ENCODE results near the gene MIEF1.
A peak's percentile ranks its signal among the peaks of the same experiment; 100 is the strongest.

Gene MIEF1

GRCh38 chr22:39466228-39467006, 35.7 kb upstream of the MIEF1 start:
- H2AFZ ChIP-seq (ENCODE audit: low read length): no peak overlapping the region
- H3K9me3 ChIP-seq (ENCODE audit: low read length): no peaks in the 10 kb centered on the region
- no peaks in the 10 kb centered on the region for H3K9me2 ChIP-seq (ENCODE audit: low read depth, low read length)
- peaks cover 9% of the 10 kb centered on the region; the same call in 1 of the 2 replicates for H3K79me2 ChIP-seq (ENCODE audit: insufficient read depth, low read length)
- H3K27ac ChIP-seq (ENCODE audit: low read depth, low read length, poor library complexity, severe bottlenecking): peak overlapping the region; percentile 98
- TF ChIP-seq, protein P1, sequence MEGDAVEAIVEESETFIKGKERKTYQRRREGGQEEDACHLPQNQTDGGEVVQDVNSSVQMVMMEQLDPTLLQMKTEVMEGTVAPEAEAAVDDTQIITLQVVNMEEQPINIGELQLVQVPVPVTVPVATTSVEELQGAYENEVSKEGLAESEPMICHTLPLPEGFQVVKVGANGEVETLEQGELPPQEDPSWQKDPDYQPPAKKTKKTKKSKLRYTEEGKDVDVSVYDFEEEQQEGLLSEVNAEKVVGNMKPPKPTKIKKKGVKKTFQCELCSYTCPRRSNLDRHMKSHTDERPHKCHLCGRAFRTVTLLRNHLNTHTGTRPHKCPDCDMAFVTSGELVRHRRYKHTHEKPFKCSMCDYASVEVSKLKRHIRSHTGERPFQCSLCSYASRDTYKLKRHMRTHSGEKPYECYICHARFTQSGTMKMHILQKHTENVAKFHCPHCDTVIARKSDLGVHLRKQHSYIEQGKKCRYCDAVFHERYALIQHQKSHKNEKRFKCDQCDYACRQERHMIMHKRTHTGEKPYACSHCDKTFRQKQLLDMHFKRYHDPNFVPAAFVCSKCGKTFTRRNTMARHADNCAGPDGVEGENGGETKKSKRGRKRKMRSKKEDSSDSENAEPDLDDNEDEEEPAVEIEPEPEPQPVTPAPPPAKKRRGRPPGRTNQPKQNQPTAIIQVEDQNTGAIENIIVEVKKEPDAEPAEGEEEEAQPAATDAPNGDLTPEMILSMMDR (IDR thresholded peaks at IDR 0.05; ENCODE audit: low read length): no peak
- no peak for TF ChIP-seq EZH2 (IDR thresholded peaks at IDR 0.05; ENCODE audit: borderline replicate concordance, low read length)
- H4K20me1 ChIP-seq (ENCODE audit: insufficient read depth, low read length): no peaks in the 10 kb centered on the region
- peak overlapping the region; percentile 37 for H3K4me3 ChIP-seq (ENCODE audit: low read depth, low read length, poor library complexity, severe bottlenecking)
- H3K9ac ChIP-seq (ENCODE audit: low read length): peak overlapping the region; percentile 59
- H3K36me3 ChIP-seq (ENCODE audit: insufficient read depth, low read length): peaks cover 31% of the 10 kb centered on the region; the same call in 1 of the 2 replicates
- H3K4me2 ChIP-seq (ENCODE audit: low read length): peak overlapping the region; percentile 52
- no peaks in the 10 kb centered on the region for H3K27me3 ChIP-seq (ENCODE audit: insufficient read depth, low read length)
- peaks cover 3% of the 10 kb centered on the region; the same call in 1 of the 2 replicates for H3F3A ChIP-seq (ENCODE audit: insufficient read depth, low read length)
- peaks cover 100% of the 10 kb centered on the region for H3K4me1 ChIP-seq (ENCODE audit: insufficient read depth, low read length, severe bottlenecking)

GRCh38 chr22:39467390-39467895, 34.6 kb upstream of the MIEF1 start:
- Histone ChIP-seq H3K27ac (ENCODE audit: low read depth, low read length, poor library complexity, severe bottlenecking) (peak overlapping the region; percentile 98), H2AFZ (ENCODE audit: low read length) (no peak overlapping the region), H3K27me3 (ENCODE audit: insufficient read depth, low read length) (no peaks in the 10 kb centered on the region), H3K4me1 (ENCODE audit: insufficient read depth, low read length, severe bottlenecking) (peaks cover 100% of the 10 kb centered on the region), H3K4me2 (ENCODE audit: low read length) (peak overlapping the region; percentile 52), H3K4me3 (ENCODE audit: low read depth, low read length, poor library complexity, severe bottlenecking) (peak overlapping the region; percentile 37), H3K9ac (ENCODE audit: low read length) (peak overlapping the region; percentile 59; the same call in 1 of the 2 replicates), H3K36me3 (ENCODE audit: insufficient read depth, low read length) (peaks cover 22% of the 10 kb centered on the region; the same call in 1 of the 2 replicates), H3K9me3 (ENCODE audit: low read length) (no peaks in the 10 kb centered on the region), H3F3A (ENCODE audit: insufficient read depth, low read length) (no peaks in the 10 kb centered on the region), H3K9me2 (ENCODE audit: low read depth, low read length) (no peaks in the 10 kb centered on the region), H3K79me2 (ENCODE audit: insufficient read depth, low read length) (peaks cover 7% of the 10 kb centered on the region; the same call in 1 of the 2 replicates), H4K20me1 (ENCODE audit: insufficient read depth, low read length) (no peaks in the 10 kb centered on the region)
- no peak for TF ChIP-seq EZH2 (IDR thresholded peaks at IDR 0.05; ENCODE audit: borderline replicate concordance, low read length)
- TF ChIP-seq, protein P1 (IDR thresholded peaks at IDR 0.05; ENCODE audit: low read length): no peak

DNA sequence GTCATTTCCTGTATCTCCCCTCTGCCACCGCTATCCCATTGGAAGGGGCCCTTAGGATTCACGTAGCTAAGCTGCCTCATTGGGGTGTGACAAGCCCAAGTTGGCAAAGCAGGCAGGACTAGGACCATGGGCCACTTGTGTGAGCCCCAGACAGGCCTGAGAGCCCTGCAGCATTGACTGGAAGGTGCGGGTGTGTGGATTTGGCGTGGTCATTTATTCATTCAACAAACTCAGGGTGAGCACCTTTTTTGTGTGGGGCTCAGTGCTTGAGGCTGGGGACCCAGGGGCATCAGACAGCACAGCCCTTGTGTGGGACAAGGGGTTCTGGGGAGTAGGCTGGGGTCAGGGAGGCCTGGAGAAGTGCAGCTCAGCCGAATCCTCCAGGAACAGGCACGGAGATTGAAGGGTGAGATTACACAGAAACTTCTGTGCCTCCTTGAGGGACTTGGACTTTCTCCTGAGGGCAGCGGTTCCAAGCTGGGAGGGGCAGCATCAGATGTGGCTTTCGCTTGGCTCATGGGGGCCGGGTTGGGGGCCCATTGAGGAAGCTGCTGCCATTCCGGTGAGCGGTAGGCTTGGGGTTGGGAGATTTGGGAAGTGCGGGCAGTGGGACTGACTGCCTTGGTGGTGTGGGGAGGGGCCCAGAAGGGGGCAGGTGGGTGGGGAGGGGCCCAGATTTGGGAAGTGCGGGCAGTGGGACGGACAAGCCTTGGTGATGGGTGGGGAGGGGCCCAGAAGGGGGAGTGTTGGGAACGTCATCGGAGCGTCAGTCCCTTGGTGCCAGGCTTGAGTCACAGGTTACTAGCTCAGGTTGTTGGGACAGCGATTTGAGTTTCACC, 33.4 kb upstream of the MIEF1 start:
- H3K9me2 ChIP-seq (ENCODE audit: low read depth, low read length): no peaks in the 10 kb centered on the region
- peaks cover 21% of the 10 kb centered on the region; the same call in 1 of the 2 replicates for H3K36me3 ChIP-seq (ENCODE audit: insufficient read depth, low read length)
- H3F3A ChIP-seq (ENCODE audit: insufficient read depth, low read length): no peaks in the 10 kb centered on the region
- no peak for TF ChIP-seq EZH2 (IDR thresholded peaks at IDR 0.05; ENCODE audit: borderline replicate concordance, low read length)
- TF ChIP-seq, protein P1 (IDR thresholded peaks at IDR 0.05; ENCODE audit: low read length): no peak
- no peaks in the 10 kb centered on the region for H3K9me3 ChIP-seq (ENCODE audit: low read length)
- peaks cover 95% of the 10 kb centered on the region for H3K4me1 ChIP-seq (ENCODE audit: insufficient read depth, low read length, severe bottlenecking)
- H3K27ac ChIP-seq (ENCODE audit: low read depth, low read length, poor library complexity, severe bottlenecking): peak overlapping the region; percentile 98
- no peaks in the 10 kb centered on the region for H3K27me3 ChIP-seq (ENCODE audit: insufficient read depth, low read length)
- peak overlapping the region; percentile 52 for H3K4me2 ChIP-seq (ENCODE audit: low read length)
- H4K20me1 ChIP-seq (ENCODE audit: insufficient read depth, low read length): no peaks in the 10 kb centered on the region
- peak overlapping the region; percentile 37 for H3K4me3 ChIP-seq (ENCODE audit: low read depth, low read length, poor library complexity, severe bottlenecking)
- peaks cover 7% of the 10 kb centered on the region; the same call in 1 of the 2 replicates for H3K79me2 ChIP-seq (ENCODE audit: insufficient read depth, low read length)
- peak overlapping the region; percentile 46; the same call in 1 of the 2 replicates for H3K9ac ChIP-seq (ENCODE audit: low read length)
- no peak overlapping the region for H2AFZ ChIP-seq (ENCODE audit: low read length)

All from OCI-LY1 (cell line).